Stimulated activated naive CD8-positive, alpha-beta T cell treated with anti-CD3 and anti-CD28 coated beads, Interleukin-15, amount 100 ng/mL, for 72 hours (primary cell): ENCODE results near the gene CCDC146.
A peak's percentile ranks its signal among the peaks of the same experiment; 100 is the strongest.
"Not testable (repeated sequence)": the region's sequence is repeated elsewhere in the genome, so short reads cannot be mapped to it uniquely, and the experiment has no call there.

ENCODE experiments used
- ATAC-seq: fragments of 150-1000 bp; cut with Tn5 transposase; 2 replicates; pipeline ENCODE4 v1.10.0; 2021; ENCODE audit warnings: mild to moderate bottlenecking, moderate library complexity
- DNase-seq, 2 donors: peaks; one replicate each; pipeline ENCODE4 v3.0.0; 2021 to 2022
- H3K27ac Mint-ChIP-seq, 2 donors: one replicate each; pipeline ENCODE4 v1.8.0; 2022; ENCODE audit warnings: mild to moderate bottlenecking in 2 of 2, mixed read lengths in 2 of 2, moderate library complexity in 2 of 2
- H3K27me3 Mint-ChIP-seq: one replicate; pipeline ENCODE4 v1.8.0; 2022; ENCODE audit warnings: mixed read lengths
- H3K4me1 Mint-ChIP-seq: one replicate; pipeline ENCODE4 v1.8.0; 2022; ENCODE audit warnings: mild to moderate bottlenecking, mixed read lengths
- H3K4me3 Mint-ChIP-seq, 2 donors: one replicate each; pipeline ENCODE4 v1.8.0; 2022; ENCODE audit warnings: mild to moderate bottlenecking in 2 of 2, mixed read lengths in 2 of 2, moderate library complexity in 1 of 2
- H3K9me3 Mint-ChIP-seq, 2 donors: one replicate each; pipeline ENCODE4 v1.8.0; 2022; ENCODE audit warnings: mixed read lengths in 2 of 2

CCDC146 gene

DNA sequence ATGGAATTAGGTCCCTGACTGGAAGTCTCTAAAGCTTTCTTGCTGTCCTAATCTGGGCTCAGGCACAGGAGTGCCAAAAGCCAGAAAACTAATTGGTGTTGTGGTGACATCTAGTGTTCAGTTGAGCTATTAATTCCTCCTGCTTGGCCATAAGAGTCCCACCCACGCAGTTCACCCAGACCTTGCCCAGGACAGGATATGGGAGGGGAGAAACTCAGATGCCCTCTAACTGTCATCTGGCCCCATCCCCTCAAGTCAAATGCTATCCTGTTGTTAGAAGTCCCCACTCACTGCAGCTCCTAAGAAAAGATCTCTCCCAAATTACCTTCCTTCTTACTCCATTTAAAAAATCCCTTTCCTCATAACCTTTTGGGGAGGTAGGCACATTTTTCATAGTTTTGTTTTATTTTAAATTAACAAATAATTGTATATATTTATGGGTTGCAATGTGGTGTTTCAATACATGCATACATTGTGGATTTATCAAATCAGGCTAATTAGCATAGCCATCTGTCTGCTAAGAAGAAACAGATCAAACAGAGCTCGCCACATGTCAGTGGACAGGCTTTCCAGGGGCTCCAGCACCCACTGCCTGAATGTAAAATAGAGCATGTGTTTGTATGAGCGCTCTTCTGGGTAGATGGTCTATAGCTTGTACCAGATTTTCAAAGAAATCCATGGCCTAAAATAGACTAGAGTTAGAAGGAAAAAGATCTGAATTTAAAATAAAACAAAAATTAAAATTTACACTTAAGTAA lies 209.7 kb downstream of the CCDC146 start:
- ATAC-seq: peak; percentile 64
- H3K27ac Mint-ChIP-seq: no peak overlapping the region
- peak; percentile 50 to 69 for DNase-seq
- no peaks in the 10 kb centered on the region for H3K27me3 Mint-ChIP-seq
- H3K4me3 Mint-ChIP-seq: peak overlapping the region in 1 of 2 donors; percentile 35
- peaks cover 50% of the 10 kb centered on the region for H3K4me1 Mint-ChIP-seq
- H3K9me3 Mint-ChIP-seq: no peaks in the 10 kb centered on the region

DNA sequence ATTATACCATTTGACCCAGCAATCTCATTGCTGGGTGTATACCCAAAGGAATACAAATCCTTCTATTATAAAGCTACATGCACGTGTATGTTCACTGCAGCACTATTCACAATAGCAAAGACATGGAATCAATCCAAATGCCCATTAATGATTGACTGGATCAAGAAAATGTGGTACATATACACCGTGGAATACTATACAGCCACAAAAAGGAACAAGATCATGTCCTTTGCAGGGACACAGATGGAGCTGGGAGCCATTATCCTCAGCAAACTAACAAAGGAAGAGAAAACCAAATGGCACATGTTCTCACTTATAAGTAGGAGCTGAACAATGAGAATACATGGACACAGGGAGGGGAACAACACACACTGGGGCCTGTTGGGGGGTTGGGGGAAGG lies 211.6 kb downstream of the CCDC146 start:
- H3K27me3 Mint-ChIP-seq, ATAC-seq, DNase-seq, H3K9me3 Mint-ChIP-seq, H3K4me3 Mint-ChIP-seq, H3K27ac Mint-ChIP-seq: not testable (repeated sequence)
- H3K4me1 Mint-ChIP-seq: peaks cover 38% of the 10 kb centered on the region

DNA sequence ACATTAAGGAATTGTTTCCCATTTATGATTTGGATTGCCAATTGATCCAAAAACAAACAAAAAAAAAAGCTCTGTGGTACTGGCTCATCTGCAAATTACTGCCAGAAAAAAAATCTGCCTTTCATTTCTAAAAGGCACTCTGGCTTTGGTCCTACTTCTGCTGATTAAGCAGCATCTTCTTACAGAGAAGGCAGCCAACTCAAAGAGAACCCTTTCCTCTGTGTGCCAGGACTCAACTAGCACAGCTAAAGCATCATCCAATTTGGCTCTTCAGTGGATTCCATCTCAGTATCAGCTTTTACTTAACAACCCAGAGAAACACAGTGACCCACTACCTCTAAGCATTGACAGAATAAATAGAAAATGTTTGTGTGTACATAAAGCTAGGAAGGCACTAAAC lies 213.2 kb downstream of the CCDC146 start:
- Mint-ChIP-seq H3K4me1 (peaks cover 25% of the 10 kb centered on the region), H3K9me3 (peaks cover 0 to 6% of the 10 kb centered on the region in 2 donors), H3K4me3 (no peak overlapping the region), H3K27me3 (no peaks in the 10 kb centered on the region), H3K27ac (no peak overlapping the region)
- DNase-seq (no peak), ATAC-seq (no peak)

DNA sequence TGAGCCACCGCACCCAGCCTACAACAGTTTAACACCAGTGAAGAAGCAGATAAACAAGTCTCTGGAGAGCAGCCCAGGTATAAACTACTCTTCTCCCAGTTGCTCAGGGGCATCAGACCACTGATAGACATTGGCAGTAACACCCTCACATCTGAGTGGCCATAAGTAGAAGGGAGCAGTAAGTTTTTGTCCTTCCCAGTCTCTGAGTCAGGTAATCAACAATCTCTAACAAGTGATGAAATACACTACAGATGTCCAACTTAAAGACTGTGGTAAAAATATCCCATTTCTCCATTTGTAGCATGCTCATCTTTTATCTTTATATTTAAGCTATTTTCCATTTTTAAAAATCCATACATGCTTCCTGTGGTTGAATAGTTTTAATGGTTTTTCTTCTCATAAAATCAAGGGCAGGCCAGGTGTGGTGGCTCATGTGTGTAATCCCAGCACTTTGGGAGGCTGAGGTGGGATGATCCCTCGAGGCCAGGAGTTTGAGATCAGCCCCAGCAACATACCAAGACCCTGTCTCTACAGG lies 215.1 kb downstream of the CCDC146 start:
- Mint-ChIP-seq H3K27me3 (no peaks in the 10 kb centered on the region), H3K27ac (no peak overlapping the region), H3K4me1 (peaks cover 10% of the 10 kb centered on the region), H3K4me3 (no peak overlapping the region), H3K9me3 (peaks cover 0 to 6% of the 10 kb centered on the region in 2 donors)
- ATAC-seq (no peak), DNase-seq (no peak)

DNA sequence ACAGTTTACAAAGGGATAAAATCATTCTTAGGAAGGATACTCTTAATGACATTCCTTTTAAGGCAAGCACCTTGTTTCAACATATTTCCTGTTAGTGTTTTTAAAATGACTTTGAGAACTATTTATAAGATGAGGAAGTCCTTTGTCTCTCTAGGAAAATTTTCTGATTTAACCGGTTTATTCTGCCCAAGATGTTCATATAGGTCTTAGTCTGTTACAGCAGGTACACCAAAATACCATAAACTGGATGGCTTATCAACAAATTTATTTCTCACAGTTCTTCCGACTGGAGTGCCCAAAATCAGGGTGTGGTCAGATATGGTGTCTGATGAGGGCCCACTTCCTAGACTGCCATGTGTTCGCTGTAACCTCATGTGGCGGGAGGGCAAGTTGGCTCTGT lies 215.8 kb downstream of the CCDC146 start:
- Mint-ChIP-seq H3K27me3 (no peaks in the 10 kb centered on the region), H3K9me3 (peaks cover 0 to 6% of the 10 kb centered on the region in 2 donors), H3K27ac (no peak overlapping the region), H3K4me1 (peaks cover 10% of the 10 kb centered on the region), H3K4me3 (no peak overlapping the region)
- ATAC-seq (no peak), DNase-seq (no peak)

DNA sequence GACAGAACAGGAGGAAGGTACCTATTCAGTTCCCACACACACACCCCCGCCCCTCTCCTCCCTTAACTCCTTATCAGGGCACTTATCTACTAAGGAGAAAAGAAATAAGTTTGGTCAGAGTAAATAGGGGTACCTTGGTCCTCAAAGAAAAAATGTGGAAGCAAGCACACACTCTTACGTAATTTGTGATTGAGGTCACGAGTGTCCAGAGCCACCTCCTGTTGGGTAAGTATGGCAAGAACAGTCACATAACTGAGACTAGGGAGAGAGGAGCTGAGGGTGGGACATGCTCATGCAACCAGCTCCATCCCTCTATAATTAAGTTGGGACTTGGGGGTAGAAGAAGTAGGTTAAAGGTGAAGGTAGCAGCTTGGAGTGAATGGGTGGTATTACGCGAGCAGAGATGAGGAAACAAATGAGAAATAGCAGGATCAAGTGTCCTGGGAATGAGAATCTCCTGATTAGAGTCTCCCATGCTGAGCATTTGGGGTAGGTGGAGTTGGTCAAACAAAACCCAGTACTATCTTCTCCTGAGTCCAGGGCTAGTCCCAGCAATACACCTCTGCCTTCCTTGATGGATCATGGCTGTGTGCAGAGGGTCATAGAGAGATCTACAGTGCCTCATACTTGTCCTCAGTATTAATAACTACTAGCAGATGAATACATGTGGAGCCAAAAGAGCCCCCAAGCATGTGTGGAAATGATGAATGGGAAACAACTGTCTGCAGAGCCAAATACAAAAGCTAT lies 216.6 kb downstream of the CCDC146 start:
- DNase-seq: no peak
- no peak overlapping the region for H3K4me3 Mint-ChIP-seq
- H3K4me1 Mint-ChIP-seq: peaks cover 10% of the 10 kb centered on the region
- H3K9me3 Mint-ChIP-seq: peaks cover 0 to 6% of the 10 kb centered on the region in 2 donors
- H3K27me3 Mint-ChIP-seq: no peaks in the 10 kb centered on the region
- no peak overlapping the region for H3K27ac Mint-ChIP-seq
- ATAC-seq: no peak

DNA sequence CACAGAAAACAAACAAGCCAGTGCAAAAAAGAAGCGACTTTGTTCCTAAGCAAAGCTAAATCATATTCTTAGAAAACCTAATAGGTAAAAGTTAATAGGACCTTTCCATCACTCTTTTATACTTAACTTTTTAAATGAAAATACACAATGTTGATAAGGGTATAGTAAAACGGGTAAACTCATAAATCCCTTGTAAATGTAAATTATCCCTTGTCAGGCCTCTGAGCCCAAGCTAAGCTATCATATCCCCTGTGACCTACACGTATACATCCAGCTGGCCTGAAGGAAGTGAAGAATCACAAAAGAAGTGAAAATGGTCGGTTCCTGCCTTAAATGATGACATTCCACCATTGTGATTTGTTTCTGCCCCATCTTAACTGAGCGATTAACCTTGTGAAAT lies 217.3 kb downstream of the CCDC146 start:
- no peak for DNase-seq
- ATAC-seq: no peak
- peaks cover 10% of the 10 kb centered on the region for H3K4me1 Mint-ChIP-seq
- peaks cover 0 to 6% of the 10 kb centered on the region in 2 donors for H3K9me3 Mint-ChIP-seq
- no peak overlapping the region for H3K27ac Mint-ChIP-seq
- no peaks in the 10 kb centered on the region for H3K27me3 Mint-ChIP-seq
- H3K4me3 Mint-ChIP-seq: no peak overlapping the region
